H1 (cell line): Measurements from ENCODE around the gene DOP1A. TPM values are rescaled to one million over a fixed set of nuclear protein-coding genes. Genes with fewer than 3 reads are reported as not detected.

Source experiments
- CTCF ChIA-PET: fragments of 300-600 bp; sonication (Branson Sonifier 250); formaldehyde crosslinking; loops from one replicate; lab custom pipeline; 2021; ENCODE audit not compliant: partially characterized antibody; lab: Charles Lee
- POLR2A ChIA-PET: fragments of 300-600 bp; sonication (Branson Sonifier 250); formaldehyde crosslinking; loops from one replicate; lab custom pipeline; 2021; ENCODE audit warnings: inconsistent platforms; ENCODE audit not compliant: partially characterized antibody; lab: Charles Lee
- DNase-seq, 2 experiments: peaks; one replicate each; pipeline versions ENCODE4 v3.0.0 to v3.0.0-alpha.2; 2010 to 2022; ENCODE audit warnings: low spot score in 2 of 2, low read depth in 1 of 2, mixed read lengths in 1 of 2
- FAIRE-seq: peaks from 2 replicates; lab custom pipeline; 2011; peaks lifted over from hg19 to GRCh38; lab: Jason Lieb, UNC
- H2AFZ ChIP-seq: 2 replicates; pipeline ENCODE4 v1.8.1; 2012; ENCODE audit warnings: low read length, inconsistent platforms
- H2AK5ac ChIP-seq: 2 replicates; pipeline ENCODE4 v1.6.1; 2013; ENCODE audit warnings: low read depth, low read length
- H2BK120ac ChIP-seq: replicated peaks from 2 replicates; pipeline ENCODE3; 2013; ENCODE audit warnings: low read depth, low read length, inconsistent platforms
- H2BK12ac ChIP-seq: 2 replicates; pipeline ENCODE4 v1.6.1; 2013; ENCODE audit warnings: low read depth, low read length
- H2BK15ac ChIP-seq: 2 replicates; pipeline ENCODE4 v1.6.1; 2013; ENCODE audit warnings: low read length
- H2BK20ac ChIP-seq: 2 replicates; pipeline ENCODE4 v1.6.1; 2013; ENCODE audit warnings: low read length
- H2BK5ac ChIP-seq: 2 replicates; pipeline ENCODE4 v1.6.1; 2013; ENCODE audit warnings: low read depth, low read length
- H3K14ac ChIP-seq: 2 replicates; pipeline ENCODE4 v1.6.1; 2013; ENCODE audit warnings: inconsistent platforms; ENCODE audit not compliant: insufficient read length
- H3K18ac ChIP-seq: 2 replicates; pipeline ENCODE4 v1.6.1; 2013; ENCODE audit warnings: low read length; ENCODE audit errors: extremely low read depth
- H3K23ac ChIP-seq: 2 replicates; pipeline ENCODE4 v1.6.1; 2013; ENCODE audit warnings: inconsistent platforms; ENCODE audit not compliant: insufficient read length
- H3K23me2 ChIP-seq: 2 replicates; pipeline ENCODE4 v1.6.1; 2013; ENCODE audit warnings: low read depth, low read length
- H3K27ac ChIP-seq: 2 replicates; pipeline ENCODE4 v1.6.1; 2011; ENCODE audit warnings: low read depth, low read length, inconsistent platforms
- H3K27me3 ChIP-seq, 4 experiments: replicated peaks in 1 of 4; 1 replicate in 1 of 4; 2 replicates in 3 of 4; pipeline versions ENCODE4 v1.6.1 to v1.8.1; 2011 to 2013; ENCODE audit warnings: low read length in 3 of 4, mild to moderate bottlenecking in 3 of 4, inconsistent platforms in 2 of 4, mixed read lengths in 2 of 4, moderate library complexity in 1 of 4; ENCODE audit not compliant: control insufficient read depth in 3 of 4, insufficient read depth in 3 of 4; ENCODE audit errors: extremely low read depth in 1 of 4
- H3K36me3 ChIP-seq, 4 experiments: 2 replicates each; pipeline versions ENCODE4 v1.6.1 to v1.8.1; 2011 to 2013; ENCODE audit warnings: mild to moderate bottlenecking in 4 of 4, low read length in 3 of 4, moderate library complexity in 2 of 4, control low read depth in 1 of 4, inconsistent platforms in 1 of 4; ENCODE audit not compliant: insufficient read depth in 4 of 4, control insufficient read depth in 2 of 4
- H3K4ac ChIP-seq: replicated peaks from 2 replicates; pipeline ENCODE3; 2013; ENCODE audit warnings: low read length, low read depth, mixed read lengths, inconsistent platforms; ENCODE audit not compliant: insufficient read length
- H3K4me1 ChIP-seq, 4 experiments: replicated peaks in 1 of 4; 1 replicate in 1 of 4; 2 replicates in 3 of 4; pipeline versions ENCODE4 v1.6.1 to v1.8.1; 2011 to 2013; ENCODE audit warnings: low read length in 3 of 4, inconsistent platforms in 2 of 4, mixed read lengths in 1 of 4; ENCODE audit not compliant: insufficient read depth in 4 of 4, control insufficient read depth in 3 of 4
- H3K4me2 ChIP-seq, 2 experiments: 2 replicates each; pipeline versions ENCODE4 v1.6.1 to v1.8.1; 2011 to 2013; ENCODE audit warnings: low read depth in 2 of 2, low read length in 2 of 2, control low read depth in 1 of 2, inconsistent platforms in 1 of 2, mild to moderate bottlenecking in 1 of 2; ENCODE audit not compliant: insufficient read depth in 1 of 2
- H3K4me3 ChIP-seq, 4 experiments: fragments of 200-600, 300-600 bp in 1 of 4; sonication (generic), shearing (Covaris generic), sonication (Bioruptor Twin) in 1 of 4; 2 replicates each; pipeline versions ENCODE4 v1.5.1 to v1.8.1; 2011 to 2016; ENCODE audit warnings: low read length in 4 of 4, low read depth in 3 of 4, control low read depth in 2 of 4, inconsistent platforms in 2 of 4, mild to moderate bottlenecking in 2 of 4, mixed read lengths in 1 of 4, moderate library complexity in 1 of 4; ENCODE audit not compliant: insufficient read depth in 2 of 4; ENCODE audit errors: extremely low read depth in 1 of 4
- H3K56ac ChIP-seq: replicated peaks from 2 replicates; pipeline ENCODE3; 2013; ENCODE audit warnings: low read depth, mild to moderate bottlenecking, mixed read lengths, low read length, inconsistent platforms; ENCODE audit not compliant: insufficient read length
- H3K79me1 ChIP-seq: 2 replicates; pipeline ENCODE4 v1.6.1; 2013; ENCODE audit warnings: low read depth, low read length, control low read depth
- H3K79me2 ChIP-seq, 2 experiments: 2 replicates each; pipeline versions ENCODE4 v1.6.1 to v1.8.1; 2012 to 2013; ENCODE audit warnings: low read length in 2 of 2, mild to moderate bottlenecking in 2 of 2, inconsistent platforms in 1 of 2; ENCODE audit not compliant: insufficient read depth in 2 of 2, control insufficient read depth in 1 of 2
- H3K9ac ChIP-seq, 4 experiments: replicated peaks in 1 of 4; 1 replicate in 1 of 4; 2 replicates in 3 of 4; pipeline versions ENCODE4 v1.6.1 to v1.8.1; 2011 to 2013; ENCODE audit warnings: low read depth in 3 of 4, low read length in 3 of 4, control low read depth in 2 of 4, mild to moderate bottlenecking in 2 of 4, moderate library complexity in 2 of 4, inconsistent platforms in 1 of 4; ENCODE audit errors: extremely low read depth in 1 of 4
- H3K9me3 ChIP-seq, 2 experiments: 2 replicates each; pipeline versions ENCODE4 v1.6.1 to v1.8.1; 2012 to 2013; ENCODE audit warnings: mild to moderate bottlenecking in 2 of 2, moderate library complexity in 2 of 2, control low read depth in 1 of 2, inconsistent platforms in 1 of 2, low read depth in 1 of 2, low read length in 1 of 2, mixed read lengths in 1 of 2; ENCODE audit not compliant: insufficient read depth in 2 of 2
- H4K20me1 ChIP-seq, 2 experiments: replicated peaks in 1 of 2; 2 replicates each; pipeline versions ENCODE3 to v1.8.1; 2011 to 2013; ENCODE audit warnings: inconsistent platforms in 2 of 2, low read length in 2 of 2, mild to moderate bottlenecking in 1 of 2; ENCODE audit not compliant: insufficient read depth in 2 of 2, control insufficient read depth in 1 of 2
- H4K5ac ChIP-seq: 2 replicates; pipeline ENCODE4 v1.6.1; 2013; ENCODE audit warnings: low read length, low read depth, mixed read lengths, inconsistent platforms; ENCODE audit not compliant: insufficient read length
- H4K8ac ChIP-seq: 2 replicates; pipeline ENCODE4 v1.8.0; 2013; ENCODE audit warnings: mild to moderate bottlenecking, moderate library complexity, low read length, inconsistent platforms; ENCODE audit not compliant: insufficient read depth; ENCODE audit errors: extremely low read depth
- H4K91ac ChIP-seq: replicated peaks from 2 replicates; pipeline ENCODE3; 2013; ENCODE audit warnings: low read length, mixed read lengths, inconsistent platforms; ENCODE audit not compliant: insufficient read length
- BACH1 ChIP-seq: IDR thresholded peaks from 2 replicates; pipeline ENCODE4 v1.6.1; 2012; ENCODE audit warnings: low read length, improper control_type of control experiment
- BCL11A ChIP-seq, 2 experiments: IDR thresholded peaks; one replicate each; pipeline ENCODE4 v1.6.1; 2011; ENCODE audit warnings: low read depth in 2 of 2, low read length in 2 of 2, mild to moderate bottlenecking in 2 of 2
- CEBPB ChIP-seq: IDR thresholded peaks from 2 replicates; pipeline ENCODE4 v1.6.1; 2012; ENCODE audit warnings: low read depth, low read length
- CHD2 ChIP-seq: IDR thresholded peaks from 2 replicates; pipeline ENCODE4 v1.6.1; 2012; ENCODE audit warnings: low read length, improper control_type of control experiment
- EGR1 ChIP-seq: IDR thresholded peaks from 2 replicates; pipeline ENCODE4 v1.6.1; 2011; ENCODE audit warnings: low read depth, low read length, borderline replicate concordance
- JUND ChIP-seq: IDR thresholded peaks from 2 replicates; pipeline ENCODE4 v1.6.1; 2011; ENCODE audit warnings: mild to moderate bottlenecking, improper control_type of control experiment, low read length
- NANOG ChIP-seq: IDR thresholded peaks from 2 replicates; pipeline ENCODE4 v1.6.1; 2011; ENCODE audit warnings: low read length, low read depth, mild to moderate bottlenecking, inconsistent platforms; ENCODE audit not compliant: insufficient read depth, poor library complexity, severe bottlenecking
- POLR2A ChIP-seq, 2 experiments: IDR thresholded peaks; 1 replicate in 1 of 2; 2 replicates in 1 of 2; pipeline ENCODE4 v1.6.1; 2011; ENCODE audit warnings: low read depth in 2 of 2, low read length in 2 of 2, mild to moderate bottlenecking in 2 of 2; ENCODE audit errors: control extremely low read depth in 1 of 2
- RAD21 ChIP-seq, 2 experiments: IDR thresholded peaks in 1 of 2; conservative IDR thresholded peaks in 1 of 2; 2 replicates each; pipeline ENCODE4 v1.6.1; 2011; ENCODE audit warnings: low read depth in 2 of 2, low read length in 2 of 2, improper control_type of control experiment in 1 of 2, inconsistent platforms in 1 of 2, mild to moderate bottlenecking in 1 of 2, moderate library complexity in 1 of 2
- RBBP5 ChIP-seq: IDR thresholded peaks from 2 replicates; pipeline ENCODE4 v1.7.1; 2012; ENCODE audit warnings: low read depth, mild to moderate bottlenecking, inconsistent platforms, low read length, moderate library complexity, borderline replicate concordance
- SIRT6 ChIP-seq: IDR thresholded peaks from one replicate; pipeline ENCODE4 v1.7.1; 2012; ENCODE audit warnings: low read length, inconsistent platforms
- SRF ChIP-seq: IDR thresholded peaks from 2 replicates; pipeline ENCODE4 v1.6.1; 2011; ENCODE audit warnings: mild to moderate bottlenecking, low read depth, low read length, moderate library complexity
- TAF7 ChIP-seq: optimal IDR thresholded peaks from 2 replicates; pipeline ENCODE3; 2011; ENCODE audit warnings: low read depth, mild to moderate bottlenecking, inconsistent platforms, low read length, moderate library complexity, borderline replicate concordance
- YY1 ChIP-seq: IDR thresholded peaks from 2 replicates; pipeline ENCODE4 v1.6.1; 2011; ENCODE audit warnings: low read depth, mild to moderate bottlenecking, low read length
- WGBS, 2 experiments: shearing (Covaris generic) in 1 of 2; methylation state at CpG; one replicate each; pipeline versions ENCODE4 v1.1.6 to v1.1.7; 2013 to 2015; ENCODE audit warnings: low lambda C conversion rate in 2 of 2, mixed read lengths in 2 of 2, inconsistent platforms in 1 of 2, low coverage in 1 of 2, missing lambda C conversion rate in 1 of 2; ENCODE audit not compliant: insufficient replicate concordance in 2 of 2, insufficient coverage in 1 of 2, insufficient read length in 1 of 2; ENCODE audit errors: extremely low coverage in 1 of 2, missing lambda C conversion rate in 1 of 2; 5-methylcytosine and 5-hydroxymethylcytosine counted together
- polyA plus RNA-seq, 7 experiments: library from polyadenylated mRNA; depleted of rRNA in 3 of 7; stranded (reverse) in 5 of 7; unstranded in 2 of 7; fragments of >200 nt in 5 of 7; fragments of 200-250 nt in 2 of 7; gene quantifications; 1 replicate in 5 of 7; 2 replicates in 1 of 7; 4 replicates in 1 of 7; pipeline versions ENCODE4 v1.2.1 to v1.2.3, GENCODE V29; 2011 to 2013; ENCODE audit warnings: missing spikeins in 2 of 7, mixed read lengths in 2 of 7
- total RNA-seq: library from RNA; stranded (reverse); fragmentation: NEBNext Ultra II Directional; extraction: Animal tissue kit (Norgen Biotek cat#: 25700); gene quantifications from 2 replicates; pipeline ENCODE4 v1.2.1, GENCODE V29; 2021
- TF ChIP-seq, protein P1 (sequence below): IDR thresholded peaks from 2 replicates; pipeline ENCODE4 v1.6.1; 2011; ENCODE audit warnings: low read length, improper control_type of control experiment

Gene DOP1A
- total and polyA plus RNA-seq, 2 of the 8 experiments (the other 6 are each of a cell fraction or from before 2014, with no cell fraction given) = 7.5 to 14.7 TPM

DNA sequence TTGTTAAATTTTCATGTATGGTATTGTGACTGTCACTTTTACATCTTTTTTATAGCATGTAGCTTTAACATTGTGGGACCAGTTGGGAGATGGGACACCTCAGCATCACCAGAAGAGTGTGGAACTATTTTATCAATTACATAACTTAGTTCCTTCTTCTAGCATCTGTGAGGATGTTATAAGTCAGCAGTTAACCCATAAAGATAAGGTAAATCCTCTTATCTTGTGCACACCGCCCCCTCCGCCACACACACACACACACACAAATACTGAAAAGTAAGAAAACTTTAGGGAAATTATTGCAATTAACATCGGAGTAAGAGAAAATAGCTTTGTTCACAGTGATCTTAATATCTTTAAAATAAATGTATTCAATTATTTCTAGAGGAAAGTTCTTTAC is 64.7 kb downstream of the DOP1A start:
- POLR2A ChIA-PET = no interaction called here
- Histone ChIP-seq H2BK15ac (no peak overlapping the region), H4K5ac (no peak overlapping the region), H3K23ac (no peak overlapping the region), H3K4me2 (no peak overlapping the region), H3K4me3 (no peak overlapping the region), H4K91ac (no peak overlapping the region), H2BK5ac (no peak overlapping the region), H4K20me1 (no peaks in the 10 kb centered on the region), H2AFZ (no peak overlapping the region), H3K18ac (no peak overlapping the region), H3K4me1 (no peaks in the 10 kb centered on the region), H2BK120ac (no peak overlapping the region), H4K8ac (no peak overlapping the region), H3K9me3 (no peaks in the 10 kb centered on the region), H3K23me2 (no peaks in the 10 kb centered on the region), H3K79me2 (no peaks in the 10 kb centered on the region), H2BK12ac (no peak overlapping the region), H3K4ac (no peak overlapping the region), H3K9ac (no peak overlapping the region), H3K36me3 (peaks cover 0 to 43% (median 15%) of the 10 kb centered on the region in 4 experiments; a peak in 6 of 8 replicates), H3K27ac (no peak overlapping the region), H2BK20ac (no peak overlapping the region), H3K14ac (no peak overlapping the region), H3K27me3 (no peaks in the 10 kb centered on the region), H3K56ac (no peak overlapping the region), H3K79me1 (no peaks in the 10 kb centered on the region), H2AK5ac (no peak overlapping the region)
- FAIRE-seq = no peak
- CTCF ChIA-PET = interaction anchor here (1.0 kb wide), 1 partner anchor 66 kb away, joined by 3 read pairs; the partner anchor contains the start of gene UBE3D
- 93% methylated on average over 3 of the region's 3 CpGs; no CpG with 5 or more reads in 1 of the 2 experiments for WGBS, 2 experiments
- DNase-seq = no peak
- no peak for TF ChIP-seq NANOG
- no peak for TF ChIP-seq EGR1
- no peak for TF ChIP-seq BACH1
- TF ChIP-seq RAD21 (IDR thresholded peaks at IDR 0.05 in 1 of 2, conservative IDR thresholded peaks at IDR 0.05 in 1 of 2; ENCODE audit: low read depth in 2 of 2, low read length in 2 of 2) = no peak
- TF ChIP-seq, protein P1, sequence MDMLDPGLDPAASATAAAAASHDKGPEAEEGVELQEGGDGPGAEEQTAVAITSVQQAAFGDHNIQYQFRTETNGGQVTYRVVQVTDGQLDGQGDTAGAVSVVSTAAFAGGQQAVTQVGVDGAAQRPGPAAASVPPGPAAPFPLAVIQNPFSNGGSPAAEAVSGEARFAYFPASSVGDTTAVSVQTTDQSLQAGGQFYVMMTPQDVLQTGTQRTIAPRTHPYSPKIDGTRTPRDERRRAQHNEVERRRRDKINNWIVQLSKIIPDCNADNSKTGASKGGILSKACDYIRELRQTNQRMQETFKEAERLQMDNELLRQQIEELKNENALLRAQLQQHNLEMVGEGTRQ = no peak
- no peak for TF ChIP-seq CEBPB
- TF ChIP-seq BCL11A (IDR thresholded peaks at IDR 0.05; ENCODE audit: low read depth in 2 of 2, low read length in 2 of 2) = no peak
- no peak for TF ChIP-seq JUND
- no peak for TF ChIP-seq SRF
- TF ChIP-seq SIRT6 = no peak
- no peak for TF ChIP-seq CHD2
- TF ChIP-seq YY1 = no peak
- TF ChIP-seq POLR2A (IDR thresholded peaks at IDR 0.05; ENCODE audit: control extremely low read depth in 1 of 2, low read depth in 2 of 2, low read length in 2 of 2) = no peak
- no peak for TF ChIP-seq RBBP5
- no peak for TF ChIP-seq TAF7
